GM03348 (cell line): ENCODE measurements around the gene CYBA.
"Not testable (repeated sequence)": the region's sequence is repeated elsewhere in the genome, so short reads cannot be mapped to it uniquely, and the experiment has no call there.

Experiments used
- DNase-seq: peaks from one replicate; pipeline ENCODE4 v3.0.0; 2012; ENCODE audit warnings: low spot score

The CYBA gene

GRCh38 chr16:88613911-88614817, 36.7 kb downstream of the CYBA start:
- DNase-seq, result no peak

- DNase-seq, result no peak
Observed at GRCh38 chr16:88613293-88613692, 37.6 kb downstream of the CYBA start.

DNA sequence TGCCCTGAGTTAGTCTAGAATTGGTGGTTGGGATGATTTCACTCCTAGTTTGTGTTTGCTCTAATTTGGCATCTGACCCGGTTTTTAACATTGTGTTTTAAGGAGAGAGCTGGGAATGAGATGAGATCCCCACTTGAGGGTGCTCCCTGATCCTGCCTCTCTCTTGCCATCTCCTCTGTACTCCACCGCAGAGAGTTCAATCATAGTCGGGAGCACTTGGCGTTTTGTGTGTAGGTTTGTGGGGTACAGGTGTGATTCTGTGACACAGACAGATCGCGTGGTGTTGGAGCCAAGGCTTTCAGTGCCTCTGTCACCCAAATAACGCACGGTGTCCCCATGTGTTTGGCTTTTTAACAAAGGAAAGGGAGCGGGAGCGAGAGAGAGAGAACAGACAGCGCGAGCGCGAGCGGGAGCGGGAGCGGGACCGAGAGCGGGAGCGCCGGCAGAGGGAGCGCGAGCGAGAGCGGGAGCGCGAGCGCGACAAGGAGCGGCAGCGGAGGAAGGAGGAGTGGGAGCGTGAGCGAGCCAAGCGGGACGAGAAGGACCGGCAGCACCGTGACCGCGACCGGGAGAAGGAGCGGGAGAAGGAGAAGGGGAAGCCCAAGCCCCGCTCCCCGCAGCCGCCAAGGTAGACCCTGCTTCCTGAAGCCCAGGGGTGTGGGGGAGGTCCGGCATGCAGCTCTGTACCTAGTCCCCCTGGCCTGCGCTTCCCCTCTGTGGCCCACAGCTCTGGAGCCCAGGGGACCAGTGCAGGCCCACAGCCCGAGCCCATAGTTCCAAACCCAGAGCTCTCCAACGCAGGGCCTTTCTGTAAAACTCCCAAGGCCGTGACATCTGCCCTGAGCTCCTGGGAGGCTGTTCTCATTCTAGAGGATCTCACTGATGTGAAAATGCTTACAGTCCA, 39.7 kb downstream of the CYBA start:
- no peak for DNase-seq

DNA sequence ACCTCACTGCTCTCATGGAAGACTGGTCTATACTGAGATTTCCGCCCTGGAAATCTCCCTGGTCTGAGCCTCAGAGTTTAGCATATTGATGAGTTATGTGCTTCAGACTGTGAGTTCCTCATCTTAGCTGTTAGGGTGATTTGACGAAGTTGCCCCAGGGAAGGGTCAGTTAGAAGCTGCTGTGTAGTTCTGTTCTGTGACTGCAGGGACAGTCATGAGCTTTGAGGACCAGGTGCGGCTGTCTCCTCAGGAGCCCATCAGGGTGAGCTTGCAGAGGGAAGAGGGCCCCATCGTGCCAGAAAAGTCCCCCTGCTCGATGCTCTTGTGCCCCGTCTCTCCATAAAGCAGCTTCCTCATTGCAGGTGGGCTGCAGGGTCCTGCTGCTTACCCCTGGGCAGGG, 40.8 kb downstream of the CYBA start:
- DNase-seq, result no peak

- DNase-seq, result not testable (repeated sequence)
Observed at GRCh38 chr16:88609426-88609825, 41.4 kb downstream of the CYBA start.

DNA sequence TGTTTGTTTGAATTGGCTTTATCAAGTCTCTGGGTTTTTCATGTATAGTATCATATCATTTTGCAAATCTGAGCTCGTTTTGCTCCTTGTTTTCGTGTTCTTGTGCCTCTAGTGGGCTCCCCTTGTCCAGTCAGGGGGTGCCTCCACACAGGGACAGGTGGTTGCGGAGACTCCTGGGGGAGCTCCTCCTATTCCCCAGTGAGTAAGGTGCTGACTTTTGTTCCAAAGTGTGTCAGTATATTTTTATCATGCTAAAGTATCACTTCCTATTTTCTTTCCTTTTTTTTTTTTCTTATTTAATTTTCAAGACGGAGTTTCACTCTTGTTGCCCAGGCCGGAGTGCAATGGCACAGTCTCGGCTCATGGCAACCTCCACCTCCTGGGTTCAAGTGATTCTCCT, 42.8 kb downstream of the CYBA start:
- no peak for DNase-seq

GRCh38 chr16:88606148-88606757, 44.6 kb downstream of the CYBA start:
- no peak for DNase-seq

- no peak for DNase-seq
Observed at GRCh38 chr16:88605186-88606147, 45.4 kb downstream of the CYBA start.

DNA sequence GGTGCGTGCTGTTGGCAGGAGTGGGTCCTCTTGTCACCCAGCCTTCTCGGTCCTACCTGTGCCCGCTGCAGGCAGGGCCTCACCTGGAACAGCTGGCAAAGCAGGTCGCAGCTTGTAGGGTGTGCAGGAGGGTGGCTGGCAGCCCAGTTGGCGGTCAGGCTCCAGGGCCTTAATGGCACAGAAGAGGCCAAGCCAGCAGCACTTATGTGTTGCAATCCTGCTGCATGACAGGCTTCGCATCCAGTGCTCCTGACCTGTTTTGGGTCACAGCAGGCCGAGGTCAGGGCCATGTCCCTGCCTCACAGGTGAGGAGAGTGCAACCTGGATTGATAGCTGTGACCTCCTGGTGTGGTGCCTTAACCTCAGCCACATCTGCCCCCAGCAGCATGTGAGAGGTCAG, 48.8 kb downstream of the CYBA start:
- DNase-seq, result no peak

GRCh38 chr16:88601313-88602036, 49.4 kb downstream of the CYBA start:
- DNase-seq, result no peak

DNA sequence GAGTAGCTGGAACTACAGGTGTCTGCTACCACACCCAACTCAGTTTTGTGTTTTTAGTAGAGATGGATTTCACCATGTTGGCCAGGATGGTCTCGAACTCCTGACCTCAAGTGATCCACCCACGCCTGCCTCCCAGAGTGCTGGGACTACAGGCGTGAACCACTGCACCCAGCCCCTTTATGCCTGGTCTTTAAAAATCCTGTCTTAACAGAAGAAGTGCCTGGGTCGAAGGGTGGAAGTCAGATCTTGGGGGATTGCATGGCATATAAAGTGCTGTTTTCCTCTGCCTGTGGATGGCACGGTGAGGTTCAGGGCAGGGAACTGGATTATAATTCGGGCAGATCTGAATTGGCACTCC, 50.3 kb downstream of the CYBA start:
- DNase-seq, result no peak

- no peak for DNase-seq
Observed at GRCh38 chr16:88599825-88600538, 50.9 kb downstream of the CYBA start.

- no peak for DNase-seq
Observed at GRCh38 chr16:88599092-88599733, 51.6 kb downstream of the CYBA start.

DNA sequence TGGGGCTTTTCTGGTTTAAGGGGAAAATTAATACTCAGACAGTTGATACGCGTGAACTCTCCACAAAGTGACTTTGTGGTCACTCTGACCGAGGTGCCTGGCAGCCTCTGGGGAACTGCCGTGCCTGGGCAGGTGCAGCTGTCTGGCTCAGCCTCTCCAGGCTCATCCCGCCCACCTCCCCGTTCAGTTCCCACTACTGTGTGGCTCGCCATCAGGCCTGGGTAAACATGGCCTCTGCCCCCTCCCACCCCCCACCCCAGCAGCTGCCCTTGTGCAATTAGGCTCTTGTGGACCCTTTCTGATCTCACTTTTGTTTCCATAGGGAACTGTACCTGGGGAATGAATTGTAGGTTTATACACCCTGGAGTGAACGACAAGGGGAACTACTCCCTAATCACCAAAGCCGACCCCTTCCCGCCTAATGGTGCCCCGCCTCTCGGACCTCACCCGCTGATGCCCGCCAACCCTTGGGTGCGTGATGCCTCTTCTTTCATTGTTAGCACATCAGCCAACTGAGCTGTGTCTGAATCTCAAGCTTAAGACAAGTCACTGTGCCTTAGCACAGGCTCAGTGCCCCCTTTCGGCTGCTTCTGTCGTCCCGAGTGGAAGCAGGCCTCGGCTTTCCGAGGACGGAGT, 52.9 kb downstream of the CYBA start:
- DNase-seq, result no peak

GRCh38 chr16:88596483-88596882, 54.4 kb downstream of the CYBA start:
- no peak for DNase-seq

GRCh38 chr16:88595921-88596320, 54.9 kb downstream of the CYBA start:
- no peak for DNase-seq

GRCh38 chr16:88595101-88595500, 55.8 kb downstream of the CYBA start:
- DNase-seq, result no peak

GRCh38 chr16:88593910-88594309, 56.9 kb downstream of the CYBA start:
- no peak for DNase-seq

GRCh38 chr16:88593489-88593888, 57.4 kb downstream of the CYBA start:
- no peak for DNase-seq
